ENCODE data around the gene TRIM3.

The TRIM3 gene

GRCh38 chr11:6400431-6401345, 73.1 kb downstream of the TRIM3 start:
- no peak for DNase-seq
